Stimulated activated naive CD4-positive, alpha-beta T cell treated with Interleukin-2 at 50 U/mL for 16 hours (primary cell): ENCODE results near the gene TFRC.
"Not testable (repeated sequence)": the region's sequence is repeated elsewhere in the genome, so short reads cannot be mapped to it uniquely, and the experiment has no call there.

Source experiments
- DNase-seq: peaks from one replicate; lab custom pipeline; 2025; lab: John Stamatoyannopoulos, UW

The TFRC gene

GRCh38 chr3:196048922-196049598, 32.8 kb downstream of the TFRC start:
- no peak for DNase-seq

GRCh38 chr3:196047391-196048030, 34.4 kb downstream of the TFRC start:
- DNase-seq = no peak

DNA sequence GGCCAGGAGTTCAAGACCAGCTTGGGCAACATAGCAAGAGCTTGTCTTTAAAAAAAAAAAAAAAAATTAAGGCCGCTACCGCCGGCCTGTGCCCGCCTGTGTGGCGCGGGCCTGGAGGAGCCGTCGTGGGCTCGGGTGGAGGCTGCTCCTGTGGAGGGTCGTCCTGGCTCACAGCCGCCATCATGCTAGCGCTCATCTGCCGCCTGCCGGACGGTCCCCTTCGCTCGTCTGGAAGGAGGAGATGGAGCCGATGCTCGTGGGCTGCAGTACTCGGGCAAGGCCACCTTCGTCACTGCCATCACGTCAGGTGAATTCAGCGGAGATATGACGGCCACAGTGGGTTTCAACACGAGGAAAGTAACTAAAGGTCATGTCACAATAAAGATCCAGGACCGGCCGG, 37.4 kb downstream of the TFRC start:
- no peak for DNase-seq

DNA sequence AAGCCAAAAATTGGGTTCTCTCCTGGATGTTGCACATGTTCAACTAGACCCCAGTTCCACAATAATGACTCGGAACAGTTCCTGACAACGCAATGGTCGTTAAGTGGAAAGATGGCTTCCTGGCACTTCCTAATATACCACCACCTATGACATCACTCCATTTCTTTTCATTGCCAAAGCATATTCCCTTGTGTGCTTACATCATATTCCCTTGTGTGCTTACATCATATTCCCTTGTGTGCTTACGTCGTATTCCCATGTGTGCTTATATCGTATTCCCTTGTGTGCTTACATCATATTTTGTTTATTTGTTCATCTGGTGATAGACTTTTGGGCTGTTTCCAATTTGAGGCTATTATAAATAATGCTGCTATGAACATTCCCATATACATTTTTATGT, 39.2 kb downstream of the TFRC start:
- no peak for DNase-seq

GRCh38 chr3:196039359-196039758, 42.5 kb downstream of the TFRC start:
- DNase-seq = no peak

GRCh38 chr3:196026059-196026458, 55.8 kb downstream of the TFRC start:
- DNase-seq = not testable (repeated sequence)

DNA sequence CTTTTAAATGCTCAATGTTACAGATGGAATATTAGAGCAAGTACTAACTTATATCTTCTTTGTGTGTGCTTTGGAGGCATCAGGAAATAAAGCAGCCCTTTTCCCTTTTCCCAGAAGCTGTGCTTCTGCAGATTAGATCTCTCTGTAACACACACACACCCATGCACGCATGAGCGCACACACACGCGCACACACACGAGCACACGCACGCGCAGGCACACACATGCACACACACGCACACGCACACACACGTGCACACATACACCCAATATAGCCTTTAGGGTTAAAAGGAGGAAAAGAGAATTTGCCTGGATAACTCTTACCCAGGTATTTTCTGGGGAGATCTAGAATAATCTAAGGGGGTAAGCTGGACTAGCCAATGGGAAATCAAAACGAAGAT, 56.9 kb downstream of the TFRC start:
- DNase-seq = no peak

GRCh38 chr3:196023947-196024346, 57.9 kb downstream of the TFRC start:
- no peak for DNase-seq

DNA sequence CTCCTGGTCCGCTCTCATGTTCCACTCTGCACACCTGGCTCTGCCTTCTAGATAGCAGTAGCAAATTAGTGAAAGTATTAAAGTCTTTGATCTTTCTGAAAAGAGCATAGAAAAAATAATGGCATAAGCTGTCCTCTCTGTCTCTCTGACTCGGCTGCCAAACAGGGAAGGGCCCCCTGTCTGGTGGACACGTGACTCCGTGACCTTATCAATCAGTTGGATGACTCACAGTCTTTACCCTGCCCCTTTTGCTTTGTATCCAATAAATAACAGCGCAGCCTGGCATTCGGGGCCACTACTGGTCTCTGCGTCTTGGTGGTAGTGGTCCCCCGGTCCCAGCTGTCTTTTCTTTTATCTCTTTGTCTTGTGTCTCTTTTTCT, 59.4 kb downstream of the TFRC start:
- not testable (repeated sequence) for DNase-seq

- no peak for DNase-seq
Measured at GRCh38 chr3:196020373-196020772, 61.5 kb downstream of the TFRC start.

DNA sequence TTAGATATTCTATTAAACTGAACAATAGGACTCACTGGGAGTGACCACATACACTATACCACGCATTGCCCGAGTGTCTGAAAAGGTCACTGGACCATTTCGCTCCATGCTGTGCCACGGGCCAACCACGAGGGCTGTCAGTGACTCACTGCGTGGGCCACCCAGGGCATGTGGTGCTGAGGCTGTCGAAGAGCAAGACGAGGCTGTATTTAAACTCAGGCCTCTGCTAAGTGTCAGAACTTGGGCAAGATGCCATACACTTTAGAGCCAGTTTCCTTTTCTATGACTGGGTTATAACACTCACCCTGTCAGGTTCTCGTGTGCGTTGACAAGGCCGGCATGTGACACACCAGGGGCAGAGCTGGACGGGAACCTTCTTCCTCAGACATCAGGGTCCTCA, 62.3 kb downstream of the TFRC start:
- not testable (repeated sequence) for DNase-seq

DNA sequence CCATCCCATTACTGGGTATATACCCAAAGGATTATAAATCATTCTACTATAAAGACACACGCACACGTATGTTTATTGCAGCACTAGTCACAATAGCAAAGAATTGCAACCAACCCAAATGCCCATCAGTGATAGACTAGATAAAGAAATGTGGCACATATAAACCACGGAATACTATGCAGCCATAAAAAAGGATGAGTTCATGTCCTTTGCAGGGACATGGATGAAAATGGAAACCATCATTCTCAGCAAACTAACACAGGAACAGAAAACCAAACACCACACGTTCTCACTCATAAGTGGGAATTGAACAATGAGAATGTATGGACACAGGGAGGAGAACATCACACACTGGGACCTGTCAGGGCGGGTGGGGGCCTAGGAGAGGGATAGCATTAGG, 63.7 kb downstream of the TFRC start:
- not testable (repeated sequence) for DNase-seq

DNA sequence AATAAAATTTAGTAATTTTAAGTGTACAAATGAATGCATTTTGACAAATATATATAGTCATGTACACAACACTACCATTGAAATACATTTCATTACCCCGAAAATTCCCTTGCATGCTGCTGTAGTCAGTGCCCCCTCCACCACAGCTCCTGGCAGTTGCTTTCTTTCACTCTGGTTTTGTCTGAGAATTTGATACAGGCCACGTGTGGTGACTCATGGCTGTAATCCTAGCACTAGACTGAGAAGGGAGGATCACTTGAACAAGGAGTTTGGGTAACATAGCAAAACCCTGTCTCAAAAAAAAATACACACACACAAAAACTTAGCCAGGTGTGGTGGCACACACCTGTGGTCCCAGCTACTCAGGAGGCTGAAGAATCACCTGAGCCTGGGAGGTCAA, 65.4 kb downstream of the TFRC start:
- no peak for DNase-seq

- no peak for DNase-seq
Measured at GRCh38 chr3:196016059-196016458, 65.8 kb downstream of the TFRC start.

DNA sequence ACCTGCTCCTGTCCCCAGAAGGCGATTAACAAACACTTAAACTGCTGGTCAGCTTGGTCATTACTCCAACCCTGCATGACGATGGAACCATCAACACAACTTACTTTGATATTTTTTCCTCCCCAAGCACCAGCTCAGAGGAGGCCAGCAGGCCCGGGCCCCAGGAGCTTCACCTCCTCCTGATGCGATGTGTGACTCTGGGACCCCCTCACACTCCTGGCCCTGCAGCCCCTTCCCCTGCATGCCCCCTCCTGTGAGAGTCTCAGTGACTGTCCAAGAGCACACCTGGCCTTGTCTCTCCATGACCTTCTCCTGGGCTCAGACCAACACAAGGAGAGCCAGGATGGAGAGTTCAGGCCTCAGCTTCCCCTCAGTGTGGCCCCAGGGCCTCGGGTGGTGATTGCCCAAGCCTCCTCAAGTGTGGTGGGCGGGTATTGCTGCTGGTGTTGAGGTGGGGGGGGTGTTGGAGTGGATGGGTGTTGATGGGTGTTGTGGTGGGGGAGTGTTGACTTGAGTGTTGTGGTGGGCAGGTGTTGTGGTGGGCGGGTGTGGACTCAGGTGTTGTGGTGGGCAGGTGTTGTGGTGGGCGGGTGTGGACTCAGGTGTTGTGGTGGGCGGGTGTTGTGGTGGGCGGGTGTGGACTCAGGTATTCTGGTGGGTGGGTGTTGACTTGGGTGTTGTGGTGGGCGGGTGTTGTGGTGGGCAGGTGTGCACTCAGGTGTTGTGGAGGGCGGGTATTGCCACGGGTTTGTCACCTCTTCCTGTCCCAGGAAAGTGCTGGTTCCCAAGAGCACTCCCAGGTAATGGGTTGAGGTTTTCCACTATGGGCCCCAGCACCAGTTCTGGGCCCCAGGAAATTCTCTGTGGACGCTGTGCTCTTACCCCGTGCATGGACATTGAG, 68.1 kb downstream of the TFRC start:
- no peak for DNase-seq

DNA sequence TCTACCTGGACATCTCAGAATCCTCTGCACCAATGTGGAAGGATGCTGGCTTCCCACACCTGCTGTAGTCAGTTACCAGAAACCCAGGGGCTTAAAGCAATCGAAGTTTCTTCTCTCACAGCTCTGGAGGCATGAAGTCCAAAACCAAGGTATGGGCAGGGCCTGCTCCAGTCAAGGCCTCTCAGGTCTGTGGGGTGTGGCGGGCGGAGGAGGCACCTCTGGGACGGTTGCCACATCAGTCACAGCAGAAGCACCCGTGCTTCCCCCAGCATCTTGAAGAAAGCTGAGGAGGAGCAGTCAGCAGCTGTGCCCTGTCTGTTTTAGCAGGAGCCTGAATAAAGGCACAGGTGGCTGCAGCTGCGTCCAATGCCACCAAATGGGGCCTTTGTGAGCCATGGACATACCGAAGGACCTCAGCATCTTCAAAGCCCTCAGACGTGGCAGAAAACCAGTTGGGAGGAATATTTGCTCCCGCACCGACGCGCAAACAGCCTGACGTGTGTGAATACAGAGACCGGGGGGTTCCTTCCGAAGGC, 68.9 kb downstream of the TFRC start:
- DNase-seq = no peak

GRCh38 chr3:196012481-196012880, 69.4 kb downstream of the TFRC start:
- no peak for DNase-seq

- no peak for DNase-seq
Measured at GRCh38 chr3:196009456-196009855, 72.4 kb downstream of the TFRC start.

DNA sequence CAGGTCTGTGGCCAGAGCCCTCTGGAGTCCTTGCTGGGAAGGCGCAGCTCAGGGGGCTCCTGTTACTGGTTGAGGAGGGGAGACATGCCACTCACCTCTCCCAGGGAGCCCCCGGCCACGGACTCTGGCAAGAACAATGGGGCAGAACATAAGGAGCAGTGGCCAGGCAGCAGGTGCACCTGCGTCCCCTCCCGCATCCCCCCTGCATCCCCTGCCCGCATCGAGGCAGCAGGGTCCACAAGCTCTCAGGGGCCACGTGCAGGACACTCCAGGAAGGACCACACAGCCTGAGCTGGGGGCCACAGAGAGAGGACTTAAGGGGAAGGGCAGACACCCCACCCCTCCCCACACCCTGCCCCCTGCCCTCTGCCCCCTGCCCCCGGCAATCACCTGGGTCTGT, 73.0 kb downstream of the TFRC start:
- no peak for DNase-seq

- no peak for DNase-seq
Measured at GRCh38 chr3:196008387-196008786, 73.5 kb downstream of the TFRC start.

DNA sequence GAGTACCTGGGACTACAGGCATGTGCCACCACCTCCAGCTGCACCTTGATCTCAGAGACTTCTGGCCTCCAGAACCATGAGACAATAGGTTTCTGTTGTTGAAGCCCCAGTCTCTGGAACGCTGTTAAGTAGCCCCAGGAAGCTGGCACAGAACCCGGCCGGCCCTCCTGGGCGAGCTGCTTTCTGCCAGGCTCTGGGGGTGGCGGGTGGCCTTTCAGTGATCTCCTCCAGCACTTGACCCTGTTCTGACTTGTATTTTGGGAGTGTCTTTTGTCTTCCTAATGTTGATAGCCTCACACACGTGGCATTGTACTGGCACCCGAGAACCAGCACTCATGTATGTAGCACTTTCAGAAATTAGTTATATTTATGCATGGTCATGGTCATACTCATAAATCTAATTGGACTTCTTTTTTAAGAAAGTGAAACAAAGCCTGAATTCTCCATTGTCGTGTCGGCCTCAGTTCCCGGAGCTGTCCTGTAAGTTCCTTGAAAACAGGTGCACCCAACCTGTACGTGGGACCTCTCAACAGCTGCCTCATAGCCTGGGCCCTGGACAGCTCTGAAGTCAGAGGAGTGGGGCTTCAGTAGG, 74.0 kb downstream of the TFRC start:
- no peak for DNase-seq

GRCh38 chr3:196005338-196005737, 76.6 kb downstream of the TFRC start:
- not testable (repeated sequence) for DNase-seq
